ENCODE results near the gene HPSE. TPM values are rescaled to one million over a fixed set of nuclear protein-coding genes. Genes with fewer than 3 reads are reported as not detected.

Gene HPSE
- polyA plus RNA-seq, 1 of the 3 experiments (the other 2 are of a cell fraction): 1.7 TPM

- TF ChIP-seq GATA2 (CRISPR knock-in tag; IDR thresholded peaks at IDR 0.05): no peak
Observed at GRCh38 chr4:83361416-83362103, 26.9 kb upstream of the HPSE start (continued).

GRCh38 chr4:83360018-83360417 is 25.4 kb upstream of the HPSE start:
- ChIA-PET POLR2A (no interaction called here), CTCF (no interaction called here)
- 57% methylated on average over 4 of the region's 4 CpGs for WGBS (ENCODE audit: low lambda C conversion rate)

More at GRCh38 chr4:83360018-83360417, 25.4 kb upstream of the HPSE start:
- no peak overlapping the region for H3K9ac ChIP-seq
- no peaks in the 10 kb centered on the region for H3K36me3 ChIP-seq (replicated peaks in 1 of 2; ENCODE audit: control insufficient read depth in 1 of 2, insufficient read depth in 2 of 2, low read length in 1 of 2)
- H3K4me3 ChIP-seq (ENCODE audit: low read depth in 2 of 2, low read length in 1 of 2): no peak overlapping the region
- H3K4me1 ChIP-seq (ENCODE audit: control insufficient read depth in 1 of 2, insufficient read depth in 2 of 2, low read depth in 1 of 2, low read length in 1 of 2): peaks cover 0 to 3% of the 10 kb centered on the region in 2 experiments; a peak in 1 of 4 replicates
- no peaks in the 10 kb centered on the region for H3K79me2 ChIP-seq (ENCODE audit: insufficient read depth)
- TF ChIP-seq JUND (IDR thresholded peaks at IDR 0.05): no peak
- TF ChIP-seq FOSL2 (IDR thresholded peaks at IDR 0.05; ENCODE audit: borderline replicate concordance, low read depth): no peak
- no peak for TF ChIP-seq EP300 (IDR thresholded peaks at IDR 0.05; ENCODE audit: borderline replicate concordance in 1 of 2, low read depth in 1 of 2, low read length in 1 of 2)
- TF ChIP-seq RFX5 (IDR thresholded peaks at IDR 0.05; ENCODE audit: low read length): no peak
- no peak for TF ChIP-seq RCOR1 (IDR thresholded peaks at IDR 0.05; ENCODE audit: low read length)
- TF ChIP-seq NFIC (IDR thresholded peaks at IDR 0.05; ENCODE audit: borderline replicate concordance): no peak
- no peak for TF ChIP-seq EZH2phosphoT487 (IDR thresholded peaks at IDR 0.05; ENCODE audit: borderline replicate concordance, low read depth)
- no peak for TF ChIP-seq IRF3 (IDR thresholded peaks at IDR 0.05; ENCODE audit: low read depth, low read length)
- no peak for TF ChIP-seq SMC3 (IDR thresholded peaks at IDR 0.05; ENCODE audit: low read depth, low read length)
- no peak for TF ChIP-seq REST (IDR thresholded peaks at IDR 0.05; ENCODE audit: low read depth, low read length)
- TF ChIP-seq PBX3 (IDR thresholded peaks at IDR 0.05): no peak
- no peak for TF ChIP-seq MAX (IDR thresholded peaks at IDR 0.05; ENCODE audit: low read depth)
- TF ChIP-seq FOXJ3 (CRISPR knock-in tag; IDR thresholded peaks at IDR 0.05): no peak
- TF ChIP-seq POLR2AphosphoS5 (IDR thresholded peaks at IDR 0.05; ENCODE audit: low read depth, low read length): no peak
- no peak for TF ChIP-seq USF2 (IDR thresholded peaks at IDR 0.05; ENCODE audit: borderline replicate concordance, low read depth, low read length)
- TF ChIP-seq CTCF (IDR thresholded peaks at IDR 0.05): no peak
- H2AFZ ChIP-seq (ENCODE audit: low read depth): no peak overlapping the region
- no peak overlapping the region for H3K27ac ChIP-seq (ENCODE audit: low read depth in 2 of 2, low read length in 1 of 2)
- no peak overlapping the region for H3K4me2 ChIP-seq
- no peak for DNase-seq
- no peaks in the 10 kb centered on the region for H4K20me1 ChIP-seq (ENCODE audit: insufficient read depth)
- H3K9me2 ChIP-seq: no peaks in the 10 kb centered on the region
- peaks cover 22% of the 10 kb centered on the region for H3F3A ChIP-seq (replicated peaks; ENCODE audit: insufficient read depth)
- H3K27me3 ChIP-seq (ENCODE audit: insufficient read depth): 0 out of 2 replicates have a peak, but pooled peaks cover under 1% of the 10 kb centered on the region
- H3K9me3 ChIP-seq: no peaks in the 10 kb centered on the region
